GM12891 (cell line): Measurements from ENCODE around the gene KLHL25.

ENCODE experiments used
- POLR2A ChIP-seq: IDR thresholded peaks from 2 replicates; pipeline ENCODE4 v1.6.1; 2011; ENCODE audit warnings: low read depth, low read length, control low read depth
- POLR2AphosphoS5 ChIP-seq: IDR thresholded peaks from 2 replicates; pipeline ENCODE4 v1.6.1; 2011; ENCODE audit warnings: low read depth, low read length, control low read depth
- TAF1 ChIP-seq: IDR thresholded peaks from 2 replicates; pipeline ENCODE4 v1.6.1; 2011; ENCODE audit warnings: low read depth, low read length, control low read depth

DNA sequence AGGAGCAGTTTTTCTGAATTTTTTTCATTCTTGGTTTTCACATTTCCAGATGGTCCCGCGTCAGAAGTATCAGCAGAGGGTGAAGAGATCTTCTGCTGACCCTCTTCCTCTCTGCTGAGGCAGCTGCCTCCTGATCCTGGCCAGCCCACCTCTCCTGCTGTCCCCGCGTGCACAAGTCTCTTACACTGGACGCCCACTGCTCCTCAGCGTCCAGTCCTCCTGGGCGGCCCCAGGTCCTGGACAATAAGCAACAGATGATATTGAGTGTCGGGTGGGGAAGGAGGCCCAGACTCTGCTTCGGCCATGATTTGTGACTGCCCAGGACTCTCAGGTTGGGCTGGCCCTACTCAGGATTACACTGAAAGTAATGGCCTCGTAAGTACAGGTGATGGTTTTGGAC, 50.1 kb downstream of the KLHL25 start:
- TF ChIP-seq TAF1 (no peak), POLR2A (no peak), POLR2AphosphoS5 (no peak)
